Head of caudate nucleus (tissue), 42 donors: ENCODE data around the gene ELK3.

ENCODE experiments used
- DNase-seq, 42 donors: peaks; one replicate each; pipeline versions ENCODE4 v3.0.0 to v3.0.0-alpha.2; 2020 to 2021; ENCODE audit warnings: mixed read lengths in 7 of 42
- intact Hi-C: fragments of 100-400 bp; cut with DNase I; formaldehyde crosslinking; loops from one replicate; pipeline ENCODE4 v1.15.0; 2022

ELK3 gene

DNA sequence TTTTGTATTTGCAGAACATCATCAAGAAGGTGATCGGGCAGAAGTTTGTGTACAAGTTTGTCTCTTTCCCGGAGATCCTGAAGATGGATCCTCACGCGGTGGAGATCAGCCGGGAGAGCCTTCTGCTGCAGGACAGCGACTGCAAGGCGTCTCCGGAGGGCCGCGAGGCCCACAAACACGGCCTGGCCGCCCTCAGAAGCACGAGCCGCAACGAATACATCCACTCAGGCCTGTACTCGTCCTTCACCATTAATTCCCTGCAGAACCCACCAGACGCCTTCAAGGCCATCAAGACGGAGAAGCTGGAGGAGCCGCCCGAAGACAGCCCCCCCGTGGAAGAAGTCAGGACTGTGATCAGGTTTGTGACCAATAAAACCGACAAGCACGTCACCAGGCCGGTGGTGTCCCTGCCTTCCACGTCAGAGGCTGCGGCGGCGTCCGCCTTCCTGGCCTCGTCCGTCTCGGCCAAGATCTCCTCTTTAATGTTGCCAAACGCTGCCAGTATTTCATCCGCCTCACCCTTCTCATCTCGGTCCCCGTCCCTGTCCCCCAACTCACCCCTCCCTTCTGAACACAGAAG is 52.8 kb downstream of the ELK3 start:
- intact Hi-C loops, result no loop called here
- no peak for DNase-seq

DNA sequence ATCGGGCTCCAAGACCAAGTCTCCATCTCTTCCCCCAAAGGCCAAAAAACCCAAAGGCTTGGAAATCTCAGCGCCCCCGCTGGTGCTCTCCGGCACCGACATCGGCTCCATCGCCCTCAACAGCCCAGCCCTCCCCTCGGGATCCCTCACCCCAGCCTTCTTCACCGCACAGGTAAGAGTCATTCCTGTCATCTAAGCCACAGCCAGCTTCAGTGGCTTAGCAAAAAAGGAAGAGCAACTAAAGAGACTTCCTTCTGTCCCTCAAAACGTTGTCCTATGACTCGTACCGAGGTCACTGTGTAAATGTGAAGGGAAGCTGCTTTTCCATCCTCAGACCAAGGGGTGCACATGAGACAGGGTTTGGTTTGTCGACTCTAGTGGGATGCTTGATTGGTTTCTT is 53.4 kb downstream of the ELK3 start:
- intact Hi-C loops, result no loop called here
- no peak for DNase-seq

DNA sequence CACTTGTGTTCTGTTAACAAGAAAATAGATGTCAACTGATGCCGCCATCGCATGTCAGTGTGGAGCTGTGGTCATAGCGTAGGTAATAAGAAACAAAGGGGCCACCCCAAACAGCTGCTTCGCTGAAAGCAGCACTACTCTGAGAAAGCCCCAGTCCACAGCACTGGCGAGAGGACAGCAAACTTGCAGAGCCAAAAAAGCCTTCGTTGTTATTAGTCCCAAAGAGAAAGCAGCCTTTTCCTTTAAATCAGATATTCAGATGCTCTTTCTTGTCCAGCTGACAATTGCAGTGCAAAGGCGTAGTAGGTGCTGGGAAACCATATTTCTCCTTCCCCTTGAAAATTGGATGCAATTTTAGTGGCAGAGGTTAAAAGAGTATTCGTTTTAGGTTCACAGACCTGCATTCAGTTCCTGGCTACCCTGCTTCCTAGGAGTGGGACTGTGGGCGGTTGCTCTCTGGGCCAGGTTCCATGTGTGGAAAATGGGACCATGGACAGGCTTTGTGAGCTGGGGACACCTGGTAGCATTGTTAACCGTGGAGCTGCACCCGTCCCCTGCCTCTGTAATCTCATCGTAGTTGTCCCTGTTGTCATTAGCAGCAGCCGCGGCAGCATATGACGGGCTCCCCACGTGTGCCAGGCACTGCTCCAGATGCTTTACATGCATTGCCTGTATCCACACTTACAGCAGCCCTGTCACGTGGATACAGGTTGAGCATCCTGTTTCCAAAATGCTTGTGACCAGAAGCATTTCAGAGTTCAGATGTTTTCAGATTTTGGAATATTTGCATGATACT is 54.2 kb downstream of the ELK3 start:
- peak in 33 of 42 donors; percentile 31 to 76 (median 57) for DNase-seq
- intact Hi-C loops, result no loop called here

DNA sequence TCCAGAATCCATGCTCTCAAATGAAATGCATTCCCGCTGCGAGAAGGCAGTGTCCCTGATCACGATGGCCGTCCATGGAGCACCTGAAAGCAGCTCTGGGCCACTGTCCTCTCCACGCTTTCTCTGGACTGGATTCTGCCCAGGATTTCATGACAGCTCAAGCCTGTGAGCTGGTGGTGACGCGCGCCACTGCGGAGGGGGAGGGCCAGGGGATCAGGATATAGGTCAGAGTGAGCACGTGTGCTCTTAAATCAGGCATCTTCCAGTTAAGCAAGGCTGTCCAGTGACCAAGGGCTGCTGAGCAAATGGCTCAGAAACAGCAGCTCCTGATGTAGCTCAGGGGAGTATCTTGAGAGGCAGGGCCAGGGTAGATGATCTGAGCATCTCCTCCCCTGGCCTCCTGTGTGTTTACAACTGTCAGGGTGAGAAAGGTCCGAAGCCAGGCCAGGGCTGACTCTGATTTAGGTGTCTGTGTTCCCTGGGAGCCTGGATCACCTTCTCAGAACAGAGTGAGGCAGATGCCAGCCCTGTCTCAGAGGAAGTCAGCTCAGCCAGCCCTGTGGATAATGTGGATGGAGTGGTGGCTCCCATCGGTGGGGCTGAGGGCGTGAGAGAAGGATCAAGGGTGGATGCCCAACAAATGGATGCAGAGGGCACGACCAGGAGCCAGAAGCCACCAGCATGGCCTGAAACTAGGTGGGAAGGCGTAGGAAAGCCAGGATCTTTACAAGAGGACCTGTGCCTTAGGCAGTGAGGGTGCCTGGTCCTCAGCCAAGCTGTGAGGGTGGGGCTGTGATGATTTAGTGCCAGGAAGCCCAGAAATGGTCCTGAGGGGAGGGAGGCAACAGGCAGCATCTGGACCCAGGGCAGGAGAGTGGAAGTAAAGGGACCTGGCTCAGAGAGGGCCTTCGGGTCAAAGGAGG is 55.3 kb downstream of the ELK3 start:
- DNase-seq, result no peak
- intact Hi-C loops, result no loop called here

DNA sequence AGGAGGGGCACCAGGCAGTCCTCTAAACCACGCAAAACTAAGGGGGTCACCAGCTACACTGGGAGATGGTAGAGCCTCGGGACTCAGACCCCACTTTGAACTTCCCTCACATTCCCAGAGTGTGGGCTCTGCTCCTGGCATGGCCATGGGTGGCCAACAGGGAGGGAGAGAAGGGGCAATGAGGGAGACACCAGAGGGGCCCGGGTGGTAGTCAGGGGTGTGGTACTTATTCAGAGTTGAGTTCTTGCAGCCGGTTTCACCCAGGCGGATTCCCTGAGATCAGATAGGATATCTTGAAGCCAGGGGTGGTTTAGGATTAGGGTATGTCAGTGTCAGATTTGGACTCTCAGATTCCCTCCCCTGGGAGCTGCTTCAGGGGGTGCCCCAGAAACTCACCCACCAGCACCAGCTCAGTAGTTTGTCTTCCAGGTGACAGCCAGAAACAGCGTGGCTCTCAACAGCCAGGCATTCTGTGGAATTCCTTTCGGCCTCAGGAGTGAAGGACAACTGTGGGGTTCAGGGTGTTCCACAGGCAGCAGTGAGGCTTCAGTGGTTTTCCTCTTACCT is 56.0 kb downstream of the ELK3 start:
- DNase-seq, result no peak

DNA sequence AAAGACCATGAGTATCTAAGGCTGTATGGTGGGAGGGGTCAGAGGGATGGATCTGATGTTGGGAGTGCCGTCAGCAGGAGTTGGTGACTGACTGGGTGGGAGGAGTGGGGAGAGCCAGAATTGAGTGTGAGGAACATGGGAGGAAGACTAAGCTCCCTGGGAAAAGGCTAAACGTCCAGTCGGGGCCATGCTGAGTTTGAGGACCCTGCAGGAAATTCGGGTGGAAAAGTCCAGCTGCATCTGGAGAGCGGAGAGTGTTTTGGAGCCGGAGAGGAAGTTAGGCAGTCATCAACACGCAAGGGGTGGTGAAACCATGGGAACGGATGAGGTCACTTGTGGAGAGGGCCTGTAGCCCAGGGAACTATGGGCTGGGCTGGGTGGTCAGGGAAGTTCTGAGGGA is 60.9 kb downstream of the ELK3 start:
- no peak for DNase-seq
- intact Hi-C loops, result no loop called here

More for the DNA sequence above, 56.0 kb downstream of the ELK3 start:
- intact Hi-C loops, result no loop called here

DNA sequence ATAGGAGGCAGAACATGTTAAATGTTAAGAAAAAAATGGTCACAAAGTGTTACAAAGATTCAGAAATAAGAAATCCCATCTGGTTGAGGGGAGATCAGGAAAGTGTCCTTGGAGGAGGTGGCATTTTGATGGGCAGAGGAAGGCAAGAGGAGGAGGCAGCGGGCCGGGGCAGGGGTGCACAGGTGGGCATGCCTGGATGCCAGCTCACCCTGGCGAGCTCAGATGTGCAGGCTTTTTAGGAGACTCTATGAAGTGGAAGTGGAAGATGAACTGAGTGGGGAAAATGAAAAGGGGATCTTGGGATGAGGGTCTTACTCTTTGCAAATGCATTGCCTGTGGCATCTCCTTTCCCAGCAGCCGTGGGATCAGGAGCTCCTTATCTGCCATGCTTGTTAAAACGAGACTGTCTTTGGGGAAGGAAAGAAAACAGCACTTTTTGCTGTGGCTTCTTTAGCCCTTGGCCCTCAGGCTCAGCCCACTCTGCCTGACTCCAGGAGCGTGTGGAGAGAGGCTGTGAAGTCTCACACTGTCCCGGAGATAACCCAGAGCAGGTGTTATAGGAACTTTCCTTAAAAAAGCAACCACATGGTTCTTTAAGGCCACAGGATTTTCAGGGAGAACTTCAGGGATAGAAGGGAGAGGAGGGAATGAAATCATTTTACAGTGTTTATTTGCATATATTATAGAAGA is 62.6 kb downstream of the ELK3 start:
- no peak for DNase-seq
- intact Hi-C loops, result no loop called here

DNA sequence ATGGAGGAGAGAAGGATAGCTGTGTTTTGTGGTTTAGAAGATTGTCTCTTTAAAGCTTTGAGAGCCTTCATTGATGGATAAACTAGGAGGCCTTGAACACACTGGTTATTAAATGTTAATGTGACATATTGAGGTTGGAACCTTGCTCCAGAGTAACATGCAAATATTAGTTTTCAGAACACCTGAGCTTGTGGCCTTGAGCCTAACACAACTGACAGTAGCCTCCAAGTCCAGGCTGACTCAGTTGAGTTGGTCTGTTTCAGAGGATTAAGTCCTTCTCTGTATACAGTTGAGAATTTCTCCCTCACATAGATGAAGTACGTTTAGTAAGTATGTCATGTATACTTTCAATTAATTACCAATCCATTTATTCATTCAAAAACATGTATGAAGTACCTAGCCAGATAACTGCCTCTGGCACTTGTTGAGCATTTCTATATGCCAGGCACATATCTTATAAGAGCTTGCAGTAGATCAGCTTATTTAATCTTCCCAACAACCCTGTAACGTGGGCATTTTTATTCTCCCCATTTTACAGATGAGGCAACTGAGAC is 63.5 kb downstream of the ELK3 start:
- intact Hi-C loops, result no loop called here

DNA sequence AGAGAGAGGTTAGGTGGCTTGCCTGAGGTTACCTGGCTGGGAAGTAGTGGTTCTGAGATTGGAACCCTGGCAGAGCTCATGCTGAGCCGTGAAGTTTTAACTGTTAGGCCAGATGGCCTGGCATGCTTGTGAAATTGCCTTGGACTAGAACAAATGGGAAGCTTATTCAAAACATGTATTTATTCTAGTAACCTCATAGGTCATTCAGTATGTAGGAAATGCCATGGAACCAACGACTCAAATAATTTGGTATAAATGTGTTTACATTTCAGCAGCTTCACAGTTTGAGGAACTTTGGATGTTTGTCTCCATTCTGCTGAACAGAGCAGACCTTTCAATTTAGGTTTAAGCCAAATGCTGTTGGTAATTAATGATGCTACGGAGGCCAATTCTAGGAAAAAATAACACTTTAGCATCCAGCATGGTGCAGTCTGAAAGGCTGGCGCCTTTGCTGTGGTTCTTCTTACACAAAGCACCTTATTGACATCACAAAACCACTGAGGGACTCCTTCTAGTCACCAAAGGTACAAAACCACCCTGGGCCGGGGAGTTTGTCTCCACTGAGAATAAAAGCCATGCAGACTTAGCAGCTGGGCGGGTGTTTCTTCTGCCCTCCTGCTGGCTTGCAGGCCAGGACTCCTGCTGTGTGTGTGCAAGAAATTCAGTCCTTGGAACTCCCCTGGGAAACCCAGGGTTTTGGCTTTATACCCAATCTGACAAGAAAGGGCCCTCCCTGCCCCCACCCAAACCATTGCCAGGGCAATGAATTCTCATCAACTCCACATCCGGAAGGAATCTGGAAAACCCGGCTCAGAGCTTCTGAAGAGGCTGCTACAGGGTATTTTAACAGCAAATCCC is 64.2 kb downstream of the ELK3 start:
- intact Hi-C loops, result no loop called here
- DNase-seq, result peak in 6 of 42 donors; percentile 47 to 63 (median 52)

More for the DNA sequence above, 63.5 kb downstream of the ELK3 start:
- DNase-seq, result no peak

DNA sequence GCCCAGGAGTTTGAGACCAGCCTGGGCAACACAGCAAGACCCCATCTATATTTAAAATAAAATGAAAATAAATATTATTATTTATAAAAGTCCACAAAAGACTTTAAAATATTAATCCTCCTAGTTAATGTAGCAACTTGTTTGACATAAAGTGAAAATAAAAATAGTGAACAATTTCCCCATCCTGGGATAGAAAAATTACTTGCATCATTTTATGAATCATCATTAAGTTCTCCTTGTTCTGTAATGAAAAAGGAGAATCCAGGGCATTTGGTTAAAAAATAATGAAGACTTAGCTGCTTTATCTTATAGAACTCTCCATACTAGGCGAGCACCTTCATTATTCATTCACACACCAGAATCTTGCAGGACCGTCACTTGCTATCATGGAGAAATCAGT is 66.1 kb downstream of the ELK3 start:
- DNase-seq, result no peak
- intact Hi-C loops, result no loop called here

DNA sequence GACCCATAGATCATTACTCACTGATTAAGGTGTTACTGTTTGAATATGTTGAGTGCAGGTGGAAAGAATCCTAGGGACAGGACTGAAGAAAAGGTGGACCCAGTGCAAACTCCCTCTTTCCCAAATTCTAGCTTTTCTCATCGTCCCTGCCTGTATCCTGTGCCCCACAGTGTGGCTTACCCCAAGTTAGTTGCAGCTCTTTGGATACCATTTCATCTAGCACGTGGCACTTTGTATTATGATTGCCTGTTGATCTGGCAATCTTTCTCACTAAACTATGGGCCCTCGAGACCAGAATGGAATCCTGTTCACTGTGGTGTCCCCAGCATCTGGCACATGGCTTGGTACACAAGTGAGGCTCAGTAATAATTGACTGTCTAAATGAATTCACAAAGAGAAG is 66.5 kb downstream of the ELK3 start:
- intact Hi-C loops, result no loop called here
- no peak for DNase-seq

DNA sequence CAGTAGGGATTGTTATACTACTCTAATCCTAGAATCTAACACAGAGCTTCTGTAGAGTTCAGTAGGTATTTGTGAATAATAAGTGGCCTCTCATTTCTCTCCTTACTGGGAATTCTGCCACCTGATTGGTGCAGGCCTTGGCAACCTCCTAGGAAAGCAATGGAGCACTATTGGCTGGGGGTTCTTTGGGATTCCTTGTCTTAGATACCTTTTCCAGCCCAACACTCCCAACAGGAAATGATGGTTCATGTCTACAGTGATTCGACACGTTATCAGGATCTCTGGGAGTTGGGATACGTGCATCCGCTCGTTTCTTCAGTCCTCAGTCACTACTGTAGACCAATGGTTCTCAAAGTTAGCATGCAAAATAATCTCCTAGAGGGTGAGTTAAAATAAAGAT is 67.4 kb downstream of the ELK3 start:
- intact Hi-C loops, result no loop called here

DNA sequence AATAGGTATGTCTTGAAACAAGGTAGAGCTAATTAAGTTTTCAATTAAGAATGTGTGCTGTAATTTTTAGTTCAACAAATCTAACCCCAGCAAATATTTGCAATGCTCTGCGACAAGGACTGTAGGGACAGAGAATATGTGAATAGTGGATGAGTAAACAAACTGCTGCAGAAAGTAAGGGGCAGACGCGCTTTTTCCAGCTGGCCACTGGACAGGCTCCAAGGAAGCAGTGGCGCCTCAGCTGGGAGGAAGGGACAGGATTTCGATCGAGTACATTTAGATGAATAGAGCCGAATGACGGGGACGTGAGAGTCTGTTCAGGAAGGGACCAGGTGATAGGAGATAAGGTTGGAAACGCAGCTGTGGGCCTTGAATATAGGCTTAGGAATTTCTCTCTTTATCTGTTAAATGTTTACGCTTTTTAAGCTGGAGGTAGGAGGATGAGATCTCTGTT is 69.3 kb downstream of the ELK3 start:
- intact Hi-C loops, result no loop called here
- peak in 18 of 42 donors; percentile 26 to 72 (median 52) for DNase-seq

More for the DNA sequence above, 67.4 kb downstream of the ELK3 start:
- DNase-seq, result no peak

DNA sequence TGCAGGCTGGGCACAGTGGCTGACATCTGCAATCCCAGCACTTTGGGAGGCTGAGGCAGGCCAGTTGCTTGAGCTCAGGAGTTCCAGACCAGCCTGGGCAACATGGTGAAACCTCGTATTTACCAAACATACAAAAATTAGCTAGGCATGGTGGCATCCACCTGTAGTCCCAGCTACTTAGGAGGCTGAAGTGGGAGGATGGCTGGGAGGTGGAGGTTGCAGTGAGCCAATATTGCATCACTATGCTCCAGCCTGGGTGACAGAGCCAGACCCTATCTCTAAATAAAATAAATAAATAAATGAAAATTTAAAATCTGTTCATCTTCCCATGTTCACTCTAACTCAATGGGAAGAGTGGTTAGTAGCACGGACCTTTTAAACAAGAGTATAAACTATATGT is 71.2 kb downstream of the ELK3 start:
- intact Hi-C loops, result no loop called here
- no peak for DNase-seq

DNA sequence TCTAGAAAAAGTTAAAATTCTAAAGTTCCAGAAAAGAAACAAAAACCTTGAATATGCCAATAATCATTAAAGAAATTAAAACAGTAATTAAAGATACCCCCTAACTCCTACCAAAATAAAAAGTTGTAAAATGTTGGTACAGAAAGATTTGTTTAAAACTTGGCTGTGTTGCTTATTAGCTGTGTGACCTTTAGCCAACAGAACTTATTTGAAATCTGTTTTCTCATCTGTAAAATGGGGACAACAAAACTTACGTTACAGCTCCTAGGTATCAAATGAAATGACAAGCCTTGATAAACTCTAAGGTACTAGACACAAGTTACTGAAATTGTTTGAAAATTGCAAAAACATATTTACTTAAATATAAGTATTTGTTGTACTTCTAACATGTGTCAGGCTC is 71.7 kb downstream of the ELK3 start:
- DNase-seq, result no peak
- intact Hi-C loops, result no loop called here

DNA sequence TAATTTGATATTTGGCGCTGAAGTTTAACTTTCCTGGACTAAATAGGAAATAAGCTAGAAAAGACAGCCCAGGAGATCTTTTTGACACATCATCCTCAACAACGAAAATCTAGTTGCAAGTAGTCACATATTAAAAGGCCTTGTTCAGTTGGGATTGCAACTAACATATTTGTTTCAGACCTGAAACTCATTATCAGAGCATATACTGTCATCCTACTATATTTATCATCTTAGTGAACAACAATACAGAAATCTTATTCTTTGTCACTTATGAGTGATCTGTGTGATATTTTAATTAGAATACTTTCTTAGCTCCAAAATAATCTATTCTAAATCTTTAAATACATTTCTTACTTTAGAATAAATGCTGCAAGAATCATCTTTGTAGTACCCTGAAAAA is 72.1 kb downstream of the ELK3 start:
- no peak for DNase-seq
- intact Hi-C loops, result no loop called here

DNA sequence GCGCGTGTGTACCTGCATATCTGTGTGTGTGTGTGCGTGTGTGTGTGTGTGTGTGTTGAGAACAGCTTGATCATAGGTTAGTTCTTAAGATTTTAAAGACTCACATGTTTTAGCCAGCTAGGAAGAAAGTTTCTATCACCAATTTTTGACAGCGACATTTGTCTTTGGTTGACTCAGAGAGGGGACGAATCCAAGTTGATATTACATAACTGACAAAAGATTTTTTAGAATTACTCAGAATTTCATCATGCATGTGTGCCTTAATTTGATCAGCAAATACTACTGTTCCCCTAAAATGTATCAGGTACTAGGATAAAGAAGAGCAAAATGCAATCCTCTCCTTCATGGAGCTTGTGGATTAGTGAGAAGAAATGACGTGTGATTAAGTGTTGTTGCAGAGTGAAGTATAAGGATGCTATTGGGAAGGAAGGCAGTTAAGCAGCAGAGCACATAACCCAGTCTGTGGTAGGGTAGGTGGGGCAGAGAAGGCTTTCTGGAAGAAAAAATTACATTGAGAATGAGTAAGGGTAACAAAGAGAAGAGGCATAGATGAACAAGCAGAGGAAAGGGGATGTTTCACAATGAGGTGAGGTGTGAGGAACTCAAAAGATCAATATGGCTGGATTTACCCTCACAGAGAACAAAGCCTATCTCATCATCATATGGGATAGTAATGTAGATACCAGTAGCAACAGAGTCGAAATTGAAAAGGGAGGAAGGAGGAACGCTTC is 77.5 kb downstream of the ELK3 start:
- intact Hi-C loops, result no loop called here
- no peak for DNase-seq
